ENCODE data around the gene PIN1. TPM values are rescaled to one million over a fixed set of nuclear protein-coding genes. Genes with fewer than 3 reads are reported as not detected.
"Not testable (repeated sequence)": the region's sequence is repeated elsewhere in the genome, so short reads cannot be mapped to it uniquely, and the experiment has no call there.

PIN1 gene
- total RNA-seq = 100 to 1,000 TPM; 111 to 125 TPM

DNA sequence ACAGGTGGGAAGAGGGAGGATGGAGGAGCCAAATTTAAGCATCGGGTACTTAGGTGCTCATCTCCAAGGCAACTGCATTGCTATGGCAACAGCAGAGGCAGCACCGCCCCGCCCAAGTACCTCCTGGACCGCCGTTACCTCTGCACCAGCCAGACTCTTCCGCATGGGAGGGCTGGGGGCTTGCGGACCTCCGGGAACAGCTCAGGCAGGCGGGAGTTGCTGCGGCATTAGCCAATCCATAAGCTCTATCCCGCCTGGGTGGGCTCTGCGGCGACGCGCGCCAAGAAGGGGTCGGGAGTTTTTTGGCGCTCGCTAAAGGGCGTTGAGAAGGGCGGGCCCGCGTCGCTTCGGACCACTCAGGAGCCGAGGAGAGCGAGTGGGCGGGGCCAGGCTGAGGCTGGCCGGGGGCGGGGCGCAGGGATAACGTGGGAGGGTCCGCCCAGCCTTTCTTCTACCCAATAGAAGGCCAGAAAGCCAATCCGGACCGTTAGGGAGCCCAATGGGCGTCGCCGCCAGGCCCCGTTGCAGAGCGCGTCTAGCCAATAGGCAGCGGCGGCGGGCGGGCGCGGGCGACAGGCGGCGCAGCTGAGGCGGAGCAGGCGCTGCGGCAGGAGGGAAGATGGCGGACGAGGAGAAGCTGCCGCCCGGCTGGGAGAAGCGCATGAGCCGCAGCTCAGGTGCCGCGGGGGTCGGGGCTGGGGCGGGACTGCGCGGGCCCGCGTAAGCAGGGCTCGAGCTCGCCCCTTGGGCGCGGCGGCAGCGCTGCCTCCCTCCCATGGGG lies at the start of gene PIN1:
Gene PIN1, plus strand, starts transcription at position 593 of the 781 bp plus-strand sequence. Its CDS starts 27 bp downstream, at position 620.
- no peaks in the 10 kb centered on the region for H3K9me3 ChIP-seq
- H3K4me3 ChIP-seq = peak within 1 kb of the TSS; percentile 98 to 99
- TF ChIP-seq, protein P1, sequence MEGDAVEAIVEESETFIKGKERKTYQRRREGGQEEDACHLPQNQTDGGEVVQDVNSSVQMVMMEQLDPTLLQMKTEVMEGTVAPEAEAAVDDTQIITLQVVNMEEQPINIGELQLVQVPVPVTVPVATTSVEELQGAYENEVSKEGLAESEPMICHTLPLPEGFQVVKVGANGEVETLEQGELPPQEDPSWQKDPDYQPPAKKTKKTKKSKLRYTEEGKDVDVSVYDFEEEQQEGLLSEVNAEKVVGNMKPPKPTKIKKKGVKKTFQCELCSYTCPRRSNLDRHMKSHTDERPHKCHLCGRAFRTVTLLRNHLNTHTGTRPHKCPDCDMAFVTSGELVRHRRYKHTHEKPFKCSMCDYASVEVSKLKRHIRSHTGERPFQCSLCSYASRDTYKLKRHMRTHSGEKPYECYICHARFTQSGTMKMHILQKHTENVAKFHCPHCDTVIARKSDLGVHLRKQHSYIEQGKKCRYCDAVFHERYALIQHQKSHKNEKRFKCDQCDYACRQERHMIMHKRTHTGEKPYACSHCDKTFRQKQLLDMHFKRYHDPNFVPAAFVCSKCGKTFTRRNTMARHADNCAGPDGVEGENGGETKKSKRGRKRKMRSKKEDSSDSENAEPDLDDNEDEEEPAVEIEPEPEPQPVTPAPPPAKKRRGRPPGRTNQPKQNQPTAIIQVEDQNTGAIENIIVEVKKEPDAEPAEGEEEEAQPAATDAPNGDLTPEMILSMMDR (IDR thresholded peaks at IDR 0.05) = peak; percentile 51 to 75
- H3K27me3 ChIP-seq = no peaks in the 10 kb centered on the region
- H3K36me3 ChIP-seq = peaks cover 12% of the 10 kb centered on the region
- peaks cover 0 to 15% of the 10 kb centered on the region in 2 donors for H3K4me1 ChIP-seq
- peak; percentile 99 for DNase-seq (ENCODE audit: low spot score)
- H3K27ac ChIP-seq = peak within 1 kb of the TSS; percentile 66 to 82

DNA sequence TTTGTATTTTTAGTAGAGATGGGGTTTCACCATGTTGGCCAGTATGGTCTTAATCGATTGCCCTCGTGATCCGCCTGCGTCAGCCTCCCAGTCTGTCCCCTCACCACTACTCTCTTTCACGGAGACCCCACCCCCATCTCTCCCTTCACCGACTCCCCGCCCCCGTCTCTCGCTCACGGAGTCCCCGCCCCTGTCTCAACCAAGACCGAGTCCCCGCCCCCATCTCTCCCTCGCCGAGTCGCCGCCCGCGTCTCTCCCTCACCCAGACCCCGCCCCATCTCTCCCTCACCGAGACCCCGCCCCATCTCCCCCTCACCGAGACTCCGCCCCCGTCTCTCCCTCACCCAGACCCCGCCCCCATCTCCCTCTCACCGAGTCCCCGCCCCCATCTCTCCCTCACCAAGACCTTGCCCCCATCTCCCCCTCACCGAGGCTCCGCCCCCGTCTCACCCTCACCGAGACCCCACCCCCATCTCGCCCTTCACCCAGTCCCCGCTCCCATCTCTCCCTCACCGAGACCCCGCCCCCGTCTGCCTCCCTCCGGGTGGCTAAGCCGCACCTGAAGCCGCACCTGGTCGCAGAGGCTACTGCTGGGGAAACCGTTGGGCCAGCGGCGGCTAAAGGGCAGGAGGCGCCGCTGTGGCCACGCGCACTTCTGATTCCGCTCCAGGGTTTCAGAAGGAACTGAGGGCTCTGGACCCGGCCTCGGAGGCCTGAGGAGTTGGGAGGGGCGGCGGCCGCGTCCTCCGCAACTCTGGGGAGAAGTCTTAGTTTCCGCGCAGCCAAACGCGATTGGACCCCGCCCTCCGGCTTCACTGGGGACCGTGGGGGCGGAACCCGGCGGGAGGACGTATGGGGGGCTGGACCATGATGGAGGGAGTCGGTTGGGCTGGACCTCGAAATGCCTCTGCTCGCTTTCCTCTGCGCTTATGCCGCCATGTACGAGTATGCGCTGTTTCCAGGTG lies 49.5 kb upstream of the PIN1 start:
- H3K27ac ChIP-seq = peak overlapping the region; percentile 90 to 96
- H3K4me1 ChIP-seq = peaks cover 0 to 17% of the 10 kb centered on the region in 2 donors
- no peaks in the 10 kb centered on the region for H3K9me3 ChIP-seq
- peak overlapping the region; percentile 48 to 83 for H3K4me3 ChIP-seq
- H3K27me3 ChIP-seq = no peaks in the 10 kb centered on the region
- peak; percentile 95 for DNase-seq (ENCODE audit: low spot score)
- TF ChIP-seq, protein P1 (IDR thresholded peaks at IDR 0.05) = no peak
- no peaks in the 10 kb centered on the region for H3K36me3 ChIP-seq

GRCh38 chr19:9786342-9786741 lies 48.8 kb upstream of the PIN1 start:
- TF ChIP-seq, protein P1 (IDR thresholded peaks at IDR 0.05) = no peak
- Histone ChIP-seq H3K4me3 (peak overlapping the region; percentile 48 to 83), H3K27ac (peak overlapping the region; percentile 90 to 96), H3K4me1 (peaks cover 0 to 24% of the 10 kb centered on the region in 2 donors), H3K27me3 (no peaks in the 10 kb centered on the region), H3K9me3 (no peaks in the 10 kb centered on the region), H3K36me3 (no peaks in the 10 kb centered on the region)
- no peak for DNase-seq (ENCODE audit: low spot score)

DNA sequence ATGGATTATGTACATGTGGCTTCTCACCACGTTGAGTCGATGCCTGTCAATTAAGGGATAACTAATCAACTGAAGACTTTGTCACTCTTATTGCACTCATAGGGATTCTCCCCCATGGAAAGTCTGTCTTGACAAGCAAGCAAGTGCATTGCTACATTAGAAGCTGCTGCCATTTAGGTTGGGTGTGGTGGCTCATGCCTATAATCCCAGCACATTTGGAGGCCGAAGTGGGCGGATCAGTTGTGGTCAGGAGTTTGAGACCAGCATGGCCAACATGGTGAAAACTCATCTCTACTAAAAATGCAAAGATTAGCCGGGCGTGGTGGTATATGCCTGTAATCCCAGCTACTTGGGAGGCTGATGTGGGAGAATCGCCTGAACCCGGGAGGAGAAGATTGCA lies 48.3 kb upstream of the PIN1 start:
- H3K27ac ChIP-seq = peak overlapping the region; percentile 90 to 96

DNA sequence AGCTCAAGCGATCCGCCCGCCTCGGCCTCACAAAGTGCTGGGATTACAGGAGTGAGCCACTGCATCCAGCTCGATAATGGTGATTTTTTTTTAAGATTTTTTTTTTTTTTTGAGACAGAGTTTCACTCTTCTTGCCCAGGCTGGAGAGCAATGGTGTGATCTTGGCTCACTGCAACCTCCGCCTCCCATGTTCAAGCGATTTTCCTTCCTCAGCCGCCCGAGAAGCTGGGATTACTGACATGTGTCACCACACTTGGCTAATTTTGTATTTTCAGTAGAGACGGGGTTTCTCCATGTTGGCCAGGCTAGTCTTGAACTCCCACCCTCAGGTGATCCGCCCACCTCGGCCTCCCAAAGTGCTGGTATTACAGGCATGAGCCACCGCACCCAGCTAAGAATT lies 46.5 kb upstream of the PIN1 start:
- not testable (repeated sequence) for H3K27me3 ChIP-seq; DNase-seq (ENCODE audit: low spot score); H3K36me3 ChIP-seq; H3K4me3 ChIP-seq; H3K9me3 ChIP-seq; H3K27ac ChIP-seq
- peaks cover 0 to 24% of the 10 kb centered on the region in 2 donors for H3K4me1 ChIP-seq

More for the DNA sequence above, 48.3 kb upstream of the PIN1 start:
- Histone ChIP-seq H3K9me3 (no peaks in the 10 kb centered on the region), H3K4me3 (no peak overlapping the region), H3K36me3 (no peaks in the 10 kb centered on the region), H3K4me1 (peaks cover 0 to 24% of the 10 kb centered on the region in 2 donors), H3K27me3 (no peaks in the 10 kb centered on the region)
- DNase-seq (ENCODE audit: low spot score) = no peak
- TF ChIP-seq, protein P1 (IDR thresholded peaks at IDR 0.05) = no peak

DNA sequence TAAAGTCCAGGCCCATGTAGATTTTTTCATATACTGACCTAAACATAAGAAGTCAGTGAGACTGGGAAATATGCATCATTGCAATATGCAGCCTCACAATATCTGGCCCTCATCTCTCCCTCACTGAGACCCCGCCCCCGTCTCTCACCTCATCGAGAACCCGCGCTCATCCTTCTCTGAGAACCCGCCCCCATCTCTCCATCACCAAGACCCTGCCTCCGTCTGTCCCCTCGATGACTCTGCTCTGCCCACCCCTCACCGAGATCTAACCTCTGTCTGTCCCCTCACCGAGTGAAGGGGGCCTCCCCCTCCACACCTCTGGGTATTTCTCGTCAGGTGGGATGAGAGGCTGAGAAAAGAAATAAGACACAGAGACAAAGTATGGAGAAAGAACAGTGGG lies 46.1 kb upstream of the PIN1 start:
- H3K36me3 ChIP-seq = no peaks in the 10 kb centered on the region
- H3K4me3 ChIP-seq = no peak overlapping the region
- TF ChIP-seq, protein P1 (IDR thresholded peaks at IDR 0.05) = no peak
- no peaks in the 10 kb centered on the region for H3K27me3 ChIP-seq
- peaks cover 0 to 24% of the 10 kb centered on the region in 2 donors for H3K4me1 ChIP-seq
- no peak overlapping the region for H3K27ac ChIP-seq
- H3K9me3 ChIP-seq = no peaks in the 10 kb centered on the region
- no peak for DNase-seq (ENCODE audit: low spot score)

DNA sequence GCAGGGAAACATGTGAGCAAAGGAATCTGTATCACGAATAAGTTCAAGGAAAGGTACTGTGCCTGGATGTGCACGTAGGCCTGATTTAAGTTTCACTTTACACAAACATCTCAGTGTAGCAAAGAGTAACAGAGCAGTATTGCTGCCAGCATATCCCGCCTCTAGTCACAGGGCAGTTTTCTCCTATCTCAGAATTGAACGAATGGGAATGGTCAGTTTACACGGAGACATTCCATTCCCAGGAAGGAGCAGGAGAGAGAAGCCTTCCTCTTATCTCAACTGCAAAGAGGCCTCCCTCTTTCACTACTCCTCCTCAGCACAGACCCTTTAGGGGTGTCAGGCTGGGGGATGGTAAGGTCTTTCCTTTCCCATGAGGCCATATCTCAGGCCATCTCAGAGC lies 45.5 kb upstream of the PIN1 start:
- DNase-seq (ENCODE audit: low spot score); H3K4me3 ChIP-seq; H3K27ac ChIP-seq: not testable (repeated sequence)

DNA sequence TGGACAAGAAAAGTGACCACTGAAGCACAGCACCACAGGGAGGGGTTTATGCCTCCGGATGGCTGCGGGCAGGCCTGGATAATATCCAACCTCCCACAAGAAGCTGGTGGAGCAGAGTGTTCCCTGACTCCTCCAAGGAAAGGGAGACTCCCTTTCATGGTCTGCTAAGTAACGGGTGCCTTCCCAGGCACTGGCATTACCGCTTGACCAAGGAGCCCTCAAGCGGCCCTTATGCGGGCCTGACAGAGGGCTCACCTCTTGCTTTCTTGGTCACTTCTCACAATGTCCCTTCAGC lies 44.1 kb upstream of the PIN1 start:
- Histone ChIP-seq H3K4me1 (peaks cover 0 to 15% of the 10 kb centered on the region in 2 donors), H3K27ac (peak overlapping the region; percentile 70 to 91), H3K4me3 (peak overlapping the region in 1 of 2 donors; percentile 71)
- DNase-seq (ENCODE audit: low spot score); H3K27me3 ChIP-seq; H3K36me3 ChIP-seq; H3K9me3 ChIP-seq: not testable (repeated sequence)

More for the DNA sequence above, 45.5 kb upstream of the PIN1 start:
- H3K9me3 ChIP-seq, H3K36me3 ChIP-seq, H3K27me3 ChIP-seq: not testable (repeated sequence)
- H3K4me1 ChIP-seq = peaks cover 0 to 19% of the 10 kb centered on the region in 2 donors

Measured in right atrium auricular region (tissue), 2 donors.